DND-41 (cell line): ENCODE results near the gene KIRREL3.

Experiments
- ATAC-seq: fragments of 200-7000 bp; cut with Tn5 transposase; 3 replicates; pipeline ENCODE4 v1.9.1; 2021; ENCODE audit warnings: low read depth; ENCODE audit not compliant: insufficient read depth
- DNase-seq: peaks from one replicate; pipeline ENCODE4 v3.0.0-alpha.2; 2020
- H2AFZ ChIP-seq: 2 replicates; pipeline ENCODE4 v1.6.0; 2012; ENCODE audit warnings: low read depth, low read length
- H3K27ac ChIP-seq: 2 replicates; pipeline ENCODE4 v1.5.1; 2012; ENCODE audit warnings: low read length, inconsistent platforms
- H3K27me3 ChIP-seq: fragments of 200-600 bp; sonication (generic); 2 replicates; pipeline ENCODE4 v1.6.0; 2012; ENCODE audit warnings: low read length, mild to moderate bottlenecking, inconsistent platforms; ENCODE audit not compliant: insufficient read depth, poor library complexity
- H3K36me3 ChIP-seq: 2 replicates; pipeline ENCODE4 v1.5.1; 2012; ENCODE audit warnings: low read length, inconsistent platforms; ENCODE audit not compliant: insufficient read depth
- H3K4me1 ChIP-seq: 2 replicates; pipeline ENCODE4 v1.5.1; 2012; ENCODE audit warnings: mild to moderate bottlenecking, low read length; ENCODE audit not compliant: insufficient read depth
- H3K4me2 ChIP-seq: 2 replicates; pipeline ENCODE4 v1.6.0; 2012; ENCODE audit warnings: mild to moderate bottlenecking, moderate library complexity, low read length, inconsistent platforms; ENCODE audit not compliant: insufficient read depth
- H3K4me3 ChIP-seq, 2 experiments: fragments of 200-600 bp in 1 of 2; shearing (Covaris generic) in 1 of 2; 2 replicates each; pipeline ENCODE4 v1.5.1; 2012 to 2016; ENCODE audit warnings: inconsistent platforms in 2 of 2, low read length in 2 of 2, mild to moderate bottlenecking in 2 of 2, low read depth in 1 of 2, moderate library complexity in 1 of 2
- H3K79me2 ChIP-seq: 2 replicates; pipeline ENCODE4 v1.6.0; 2012; ENCODE audit warnings: low read length, inconsistent platforms; ENCODE audit not compliant: insufficient read depth
- H3K9ac ChIP-seq: 2 replicates; pipeline ENCODE4 v1.6.0; 2012; ENCODE audit warnings: low read depth, mild to moderate bottlenecking, inconsistent platforms, low read length, moderate library complexity
- H3K9me3 ChIP-seq: 2 replicates; pipeline ENCODE4 v1.5.1; 2012; ENCODE audit warnings: low read length, moderate library complexity, mild to moderate bottlenecking, inconsistent platforms; ENCODE audit not compliant: insufficient read depth, severe bottlenecking
- H4K20me1 ChIP-seq: 2 replicates; pipeline ENCODE4 v1.6.0; 2012; ENCODE audit warnings: low read length; ENCODE audit not compliant: insufficient read depth
- CTCF ChIP-seq: IDR thresholded peaks from 2 replicates; pipeline ENCODE4 v1.5.1; 2012; ENCODE audit warnings: borderline replicate concordance, low read length, moderate library complexity, mild to moderate bottlenecking; ENCODE audit not compliant: poor library complexity, severe bottlenecking; ENCODE audit errors: extremely low read depth
- EZH2 ChIP-seq: IDR thresholded peaks from 3 replicates; pipeline ENCODE4 v1.6.1; 2012; ENCODE audit warnings: borderline replicate concordance, low read depth, mild to moderate bottlenecking, moderate library complexity, low read length, inconsistent platforms; ENCODE audit not compliant: severe bottlenecking

The KIRREL3 gene

GRCh38 chr11:126817096-126817495 is 183.5 kb downstream of the KIRREL3 start:
- H3K36me3 ChIP-seq, result no peaks in the 10 kb centered on the region
- H2AFZ ChIP-seq, result no peak overlapping the region
- DNase-seq, result no peak
- H3K4me2 ChIP-seq, result no peak overlapping the region
- no peaks in the 10 kb centered on the region for H3K9me3 ChIP-seq
- no peaks in the 10 kb centered on the region for H3K79me2 ChIP-seq
- no peak overlapping the region for H3K27ac ChIP-seq
- H3K27me3 ChIP-seq, result peaks cover 33% of the 10 kb centered on the region
- TF ChIP-seq EZH2 (no peak), CTCF (no peak)
- H3K4me3 ChIP-seq, result no peak overlapping the region
- no peak overlapping the region for H3K9ac ChIP-seq
- ATAC-seq, result no peak
- H3K4me1 ChIP-seq, result peaks cover 10% of the 10 kb centered on the region; the same call in 1 of the 2 replicates
- H4K20me1 ChIP-seq, result no peaks in the 10 kb centered on the region; the same call in 1 of the 2 replicates

GRCh38 chr11:126816645-126817044 is 183.9 kb downstream of the KIRREL3 start:
- H3K79me2 ChIP-seq, result no peaks in the 10 kb centered on the region
- no peak overlapping the region for H3K4me2 ChIP-seq
- no peaks in the 10 kb centered on the region for H3K36me3 ChIP-seq
- no peak overlapping the region for H2AFZ ChIP-seq
- H3K27ac ChIP-seq, result no peak overlapping the region
- H3K9ac ChIP-seq, result no peak overlapping the region
- no peaks in the 10 kb centered on the region; the same call in 1 of the 2 replicates for H4K20me1 ChIP-seq
- H3K4me1 ChIP-seq, result peaks cover 10% of the 10 kb centered on the region; the same call in 1 of the 2 replicates
- ATAC-seq, result no peak
- H3K27me3 ChIP-seq, result peaks cover 33% of the 10 kb centered on the region
- TF ChIP-seq CTCF (no peak), EZH2 (no peak)
- no peaks in the 10 kb centered on the region for H3K9me3 ChIP-seq
- no peak for DNase-seq
- H3K4me3 ChIP-seq, result no peak overlapping the region

- ATAC-seq, result no peak
- DNase-seq, result no peak
- peaks cover 30% of the 10 kb centered on the region for H3K27me3 ChIP-seq
- no peak overlapping the region for H2AFZ ChIP-seq
- H3K36me3 ChIP-seq, result no peaks in the 10 kb centered on the region
- no peak overlapping the region for H3K4me3 ChIP-seq
- H3K4me1 ChIP-seq, result peaks cover 10% of the 10 kb centered on the region; the same call in 1 of the 2 replicates
- no peak overlapping the region for H3K9ac ChIP-seq
- TF ChIP-seq EZH2, result no peak
- TF ChIP-seq CTCF, result no peak
- no peaks in the 10 kb centered on the region; the same call in 1 of the 2 replicates for H4K20me1 ChIP-seq
- no peak overlapping the region for H3K27ac ChIP-seq
- H3K4me2 ChIP-seq, result no peak overlapping the region
- H3K79me2 ChIP-seq, result no peaks in the 10 kb centered on the region
- no peaks in the 10 kb centered on the region for H3K9me3 ChIP-seq
Observed at GRCh38 chr11:126815111-126815510, 185.5 kb downstream of the KIRREL3 start.

- Histone ChIP-seq H2AFZ (no peak overlapping the region), H3K4me2 (no peak overlapping the region), H3K79me2 (no peaks in the 10 kb centered on the region), H3K9me3 (no peaks in the 10 kb centered on the region), H3K4me3 (no peak overlapping the region), H3K27ac (no peak overlapping the region), H4K20me1 (no peaks in the 10 kb centered on the region; the same call in 1 of the 2 replicates), H3K9ac (no peak overlapping the region), H3K36me3 (no peaks in the 10 kb centered on the region), H3K4me1 (no peaks in the 10 kb centered on the region), H3K27me3 (peaks cover 31% of the 10 kb centered on the region)
- ATAC-seq (no peak), DNase-seq (no peak)
- TF ChIP-seq EZH2 (no peak), CTCF (no peak)
Observed at GRCh38 chr11:126810776-126811175, 189.8 kb downstream of the KIRREL3 start.
